HFFc6 (cell line): Measurements from ENCODE around the gene S1PR1. TPM values are rescaled to one million over a fixed set of nuclear protein-coding genes. Genes with fewer than 3 reads are reported as not detected.

Experiments used
- DNase-seq: peaks from one replicate; pipeline ENCODE4 v3.0.0-alpha.2; 2018
- H3K27ac Mint-ChIP-seq: 2 replicates; pipeline ENCODE4 v1.8.0; 2020; ENCODE audit warnings: mild to moderate bottlenecking, mixed read lengths
- H3K27me3 Mint-ChIP-seq: 2 replicates; pipeline ENCODE4 v1.8.0; 2021; ENCODE audit warnings: mild to moderate bottlenecking, moderate library complexity, mixed read lengths; ENCODE audit not compliant: insufficient read depth
- H3K36me3 Mint-ChIP-seq: 2 replicates; pipeline ENCODE4 v1.8.0; 2021; ENCODE audit warnings: low read depth, mixed read lengths
- H3K4me1 Mint-ChIP-seq: 2 replicates; pipeline ENCODE4 v1.8.0; 2020; ENCODE audit warnings: low read depth, mixed read lengths
- H3K4me3 Mint-ChIP-seq: 2 replicates; pipeline ENCODE4 v1.8.0; 2020; ENCODE audit warnings: mild to moderate bottlenecking, moderate library complexity, mixed read lengths
- H3K9me3 Mint-ChIP-seq: 2 replicates; pipeline ENCODE4 v1.8.0; 2020; ENCODE audit warnings: mild to moderate bottlenecking, mixed read lengths
- total RNA-seq, 6 experiments: library from RNA; stranded (reverse); fragmentation: NEBNext Ultra II Directional; extraction: Animal tissue kit (Norgen Biotek cat#: 25700); gene quantifications; 2 replicates in 1 of 6; 3 replicates in 5 of 6; pipeline ENCODE4 v1.2.3, GENCODE V29; 2021
- TF ChIP-seq, protein P1 (sequence below): fragments of 200-600 bp; sonication (generic); IDR thresholded peaks from 2 replicates; pipeline ENCODE4 v1.5.0; 2021; ENCODE audit warnings: antibody characterized with exemption, mild to moderate bottlenecking

The S1PR1 gene
- total RNA-seq, 6 experiments from 2014 or later: 6.0 to 10.2 (median 8.9) TPM

DNA sequence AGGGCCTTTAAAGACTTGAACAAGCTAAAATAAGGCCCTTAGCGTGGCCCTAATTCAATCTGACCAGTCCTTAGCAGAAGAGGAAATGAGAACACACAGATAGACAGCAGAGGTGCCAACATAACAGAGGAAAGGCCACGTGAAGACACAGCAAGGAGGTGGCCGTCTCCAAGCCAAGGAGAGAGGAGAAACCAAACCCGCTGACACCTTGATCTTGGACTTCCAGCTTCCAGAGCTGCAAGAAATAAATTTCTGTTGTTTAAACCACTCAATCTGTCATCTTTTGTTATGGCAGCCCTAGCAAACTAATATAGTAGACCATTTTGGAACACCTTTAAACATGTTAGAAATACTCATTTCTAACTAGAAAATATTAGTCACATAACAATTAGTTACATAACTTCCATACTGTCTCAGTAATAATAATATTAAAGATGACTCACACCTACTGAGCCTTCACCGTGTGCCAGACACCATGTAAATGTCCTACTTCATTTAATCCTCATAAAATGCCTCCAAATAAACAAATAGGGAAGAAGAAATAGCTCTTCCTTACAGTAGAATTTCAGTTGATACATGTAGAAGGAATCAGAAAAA, 47.9 kb downstream of the S1PR1 start:
- TF ChIP-seq, protein P1, sequence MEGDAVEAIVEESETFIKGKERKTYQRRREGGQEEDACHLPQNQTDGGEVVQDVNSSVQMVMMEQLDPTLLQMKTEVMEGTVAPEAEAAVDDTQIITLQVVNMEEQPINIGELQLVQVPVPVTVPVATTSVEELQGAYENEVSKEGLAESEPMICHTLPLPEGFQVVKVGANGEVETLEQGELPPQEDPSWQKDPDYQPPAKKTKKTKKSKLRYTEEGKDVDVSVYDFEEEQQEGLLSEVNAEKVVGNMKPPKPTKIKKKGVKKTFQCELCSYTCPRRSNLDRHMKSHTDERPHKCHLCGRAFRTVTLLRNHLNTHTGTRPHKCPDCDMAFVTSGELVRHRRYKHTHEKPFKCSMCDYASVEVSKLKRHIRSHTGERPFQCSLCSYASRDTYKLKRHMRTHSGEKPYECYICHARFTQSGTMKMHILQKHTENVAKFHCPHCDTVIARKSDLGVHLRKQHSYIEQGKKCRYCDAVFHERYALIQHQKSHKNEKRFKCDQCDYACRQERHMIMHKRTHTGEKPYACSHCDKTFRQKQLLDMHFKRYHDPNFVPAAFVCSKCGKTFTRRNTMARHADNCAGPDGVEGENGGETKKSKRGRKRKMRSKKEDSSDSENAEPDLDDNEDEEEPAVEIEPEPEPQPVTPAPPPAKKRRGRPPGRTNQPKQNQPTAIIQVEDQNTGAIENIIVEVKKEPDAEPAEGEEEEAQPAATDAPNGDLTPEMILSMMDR: no peak

DNA sequence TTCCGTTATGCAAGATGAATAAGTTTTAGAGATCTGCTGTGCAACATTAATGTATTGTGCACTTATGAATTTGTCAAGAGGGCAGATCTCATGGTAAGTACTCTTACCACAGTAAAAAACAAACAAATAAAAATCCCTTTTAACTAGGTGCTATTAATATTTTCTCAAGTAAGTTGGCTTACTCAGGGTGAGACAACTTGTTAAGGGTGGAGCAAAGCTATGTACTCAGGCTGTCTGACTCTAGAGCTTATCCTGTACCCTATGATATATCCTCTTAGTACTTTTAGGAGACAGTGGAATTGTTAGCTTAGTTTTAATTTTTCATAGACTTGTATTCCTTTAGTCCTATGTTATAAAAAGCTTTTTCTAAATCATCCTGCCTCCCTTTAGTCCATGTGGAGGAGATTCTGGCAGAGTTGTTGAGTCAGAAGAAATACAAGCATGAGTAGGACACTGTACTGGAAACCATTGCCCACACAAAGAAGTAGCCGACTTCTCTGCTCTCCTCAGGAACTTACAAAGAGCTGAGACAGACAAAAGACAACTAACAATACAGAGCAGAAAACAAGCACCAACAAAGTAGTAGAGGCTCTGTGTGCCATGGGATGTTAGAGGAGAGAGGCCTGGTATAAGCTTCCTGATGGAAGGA, 49.2 kb downstream of the S1PR1 start:
- no peaks in the 10 kb centered on the region for H3K9me3 Mint-ChIP-seq
- TF ChIP-seq, protein P1: no peak
- no peak for DNase-seq
- no peak overlapping the region for H3K27ac Mint-ChIP-seq
- H3K27me3 Mint-ChIP-seq: peaks cover 7% of the 10 kb centered on the region
- H3K36me3 Mint-ChIP-seq: no peaks in the 10 kb centered on the region
- no peak overlapping the region for H3K4me3 Mint-ChIP-seq
- H3K4me1 Mint-ChIP-seq: peaks cover 44% of the 10 kb centered on the region

More for the DNA sequence above, 47.9 kb downstream of the S1PR1 start:
- H3K9me3 Mint-ChIP-seq: no peaks in the 10 kb centered on the region
- no peak overlapping the region for H3K4me3 Mint-ChIP-seq
- no peaks in the 10 kb centered on the region for H3K36me3 Mint-ChIP-seq
- H3K4me1 Mint-ChIP-seq: peaks cover 35% of the 10 kb centered on the region
- H3K27ac Mint-ChIP-seq: no peak overlapping the region
- H3K27me3 Mint-ChIP-seq: peaks cover 8% of the 10 kb centered on the region
- no peak for DNase-seq

DNA sequence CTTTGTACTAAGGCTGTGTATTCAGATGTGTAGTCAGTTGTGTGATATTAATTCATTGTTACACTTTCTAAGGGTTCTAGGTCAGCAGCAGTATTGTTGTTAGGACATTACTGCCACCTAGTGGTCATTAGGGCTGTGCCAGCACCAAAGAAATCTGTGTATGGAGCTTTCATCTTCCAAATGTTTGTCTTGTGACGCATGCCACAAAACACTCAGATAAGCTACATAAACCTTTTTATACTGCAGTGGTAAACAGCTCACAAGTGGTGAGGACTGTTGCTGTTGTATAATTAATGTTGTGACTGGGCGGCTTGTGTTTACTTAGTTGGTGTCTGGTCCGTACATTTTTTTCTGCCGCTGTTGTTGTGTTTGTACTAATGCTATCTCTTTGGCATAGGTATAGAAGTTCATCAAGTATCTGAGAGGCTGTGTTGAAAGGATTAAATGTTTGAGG, 51.7 kb downstream of the S1PR1 start:
- Mint-ChIP-seq H3K9me3 (no peaks in the 10 kb centered on the region), H3K27ac (no peak overlapping the region), H3K36me3 (no peaks in the 10 kb centered on the region), H3K4me3 (peak overlapping the region; percentile 34; the same call in 1 of the 2 replicates), H3K4me1 (peaks cover 48% of the 10 kb centered on the region), H3K27me3 (peaks cover 3% of the 10 kb centered on the region; the same call in 1 of the 2 replicates)
- TF ChIP-seq, protein P1: peak; percentile 99
- DNase-seq: peak; percentile 93

DNA sequence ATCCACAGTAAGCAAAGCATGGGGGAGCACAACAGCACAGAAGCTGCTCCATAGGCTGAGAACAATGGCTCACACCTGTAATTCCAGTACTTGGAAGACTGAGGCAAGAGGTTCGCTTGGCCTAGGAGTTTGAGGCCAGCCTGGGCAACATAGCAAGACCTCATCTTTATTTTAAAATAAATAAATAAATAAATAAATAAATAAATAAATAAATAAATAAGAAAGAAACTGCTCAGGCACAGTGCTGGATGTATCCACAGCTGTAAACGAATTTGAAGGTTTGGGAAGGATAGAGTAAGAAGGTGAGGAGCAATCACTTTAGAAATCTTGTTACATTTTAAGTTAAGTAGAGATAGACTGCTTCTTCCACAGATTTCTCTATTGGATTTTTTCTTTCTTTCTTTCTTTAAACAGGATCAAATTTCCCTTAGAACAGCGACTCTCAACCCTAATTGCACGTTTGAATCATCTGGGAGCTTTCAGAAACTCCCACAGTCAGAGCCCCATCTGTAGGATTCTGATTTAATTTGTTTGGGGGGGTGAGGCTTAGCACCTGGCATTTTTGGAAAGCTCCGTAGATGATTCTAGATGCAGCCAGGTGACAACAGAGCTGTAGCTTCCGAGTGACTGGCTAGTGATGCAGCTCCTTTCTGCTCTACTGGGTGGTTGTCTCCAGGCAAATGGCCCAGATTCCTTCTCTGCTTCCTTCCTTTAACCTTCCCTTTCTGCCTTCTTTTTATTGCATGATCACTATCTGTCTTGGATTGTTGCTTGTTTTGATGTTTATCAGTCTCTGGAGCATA, 53.5 kb downstream of the S1PR1 start:
- Mint-ChIP-seq H3K27me3 (peaks cover 3% of the 10 kb centered on the region; the same call in 1 of the 2 replicates), H3K4me3 (no peak overlapping the region), H3K36me3 (no peaks in the 10 kb centered on the region), H3K9me3 (no peaks in the 10 kb centered on the region), H3K27ac (no peak overlapping the region), H3K4me1 (peaks cover 46% of the 10 kb centered on the region)
- TF ChIP-seq, protein P1: no peak
- DNase-seq: no peak

Other genes with a start within 250 kb of the S1PR1 start
- 10 to 100 TPM; 38.1 to 49.8 (median 39.3) TPM for gene DPH5, start 211.2 kb upstream of the S1PR1 start, total RNA-seq